HG03442 (cell line): ENCODE results near the gene GRIN1.

Source experiments
- ATAC-seq: cut with Tn5 transposase; IDR thresholded peaks from one replicate; pipeline ENCODE4 v1.9.1; 2021; ENCODE audit warnings: mild to moderate bottlenecking, moderate library complexity; ENCODE audit not compliant: unreplicated experiment

Gene GRIN1

DNA sequence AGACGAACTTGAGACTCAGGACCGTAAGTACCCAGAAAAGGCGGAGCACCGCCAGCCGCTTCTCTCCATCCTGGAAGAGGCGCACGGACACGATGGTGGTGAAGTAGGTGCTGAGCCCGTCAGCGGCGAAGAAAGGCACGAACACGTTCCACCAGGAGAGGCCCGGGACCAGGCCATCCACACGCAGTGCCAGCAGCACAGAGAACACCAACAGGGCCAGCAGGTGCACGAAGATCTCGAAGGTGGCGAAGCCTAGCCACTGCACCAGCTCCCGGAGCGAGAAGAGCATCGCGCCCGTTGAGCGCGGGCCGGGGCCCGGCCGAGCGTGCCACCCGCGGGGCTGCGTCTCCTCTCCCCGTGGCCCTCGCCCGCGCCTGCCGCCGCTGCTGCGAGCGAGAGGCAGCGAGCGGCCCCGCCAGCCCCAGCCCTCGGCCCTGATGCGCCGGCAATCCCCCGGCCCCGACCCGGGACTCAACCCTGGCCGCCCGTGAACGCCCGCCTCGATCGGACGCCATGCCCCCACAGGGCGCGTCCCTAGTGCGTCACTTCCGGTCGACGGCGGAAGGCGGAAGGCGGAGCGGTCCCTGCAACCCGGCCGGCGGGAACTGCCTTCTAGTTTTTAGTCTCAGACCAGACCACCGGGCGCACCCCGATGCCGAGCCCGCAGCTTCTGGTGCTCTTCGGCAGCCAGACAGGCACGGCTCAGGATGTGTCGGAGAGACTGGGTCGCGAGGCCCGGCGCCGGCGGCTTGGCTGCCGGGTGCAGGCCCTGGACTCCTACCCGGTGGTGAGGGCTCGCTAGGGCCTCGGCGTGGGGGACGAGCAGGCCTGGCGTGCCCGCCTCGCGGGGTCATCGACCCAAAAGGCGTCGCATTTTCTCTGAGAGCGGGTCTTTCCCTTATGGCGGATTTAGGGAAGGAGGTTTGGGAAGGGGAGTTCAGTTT lies 66.4 kb downstream of the GRIN1 start, which contains the start of the genes NDOR1 and TMEM203:
NDOR1 (plus strand) TSS at position 575 of the 944 bp plus-strand sequence; CDS start at position 653, 78 bp downstream.
TMEM203 (minus strand) TSS at position 523 of the 944 bp plus-strand sequence; CDS start at position 289, 234 bp downstream.
- ATAC-seq = peak; percentile 35

- no peak for ATAC-seq
These were observed 67.6 kb downstream of the GRIN1 start for GRCh38 chr9:137206602-137207001.

DNA sequence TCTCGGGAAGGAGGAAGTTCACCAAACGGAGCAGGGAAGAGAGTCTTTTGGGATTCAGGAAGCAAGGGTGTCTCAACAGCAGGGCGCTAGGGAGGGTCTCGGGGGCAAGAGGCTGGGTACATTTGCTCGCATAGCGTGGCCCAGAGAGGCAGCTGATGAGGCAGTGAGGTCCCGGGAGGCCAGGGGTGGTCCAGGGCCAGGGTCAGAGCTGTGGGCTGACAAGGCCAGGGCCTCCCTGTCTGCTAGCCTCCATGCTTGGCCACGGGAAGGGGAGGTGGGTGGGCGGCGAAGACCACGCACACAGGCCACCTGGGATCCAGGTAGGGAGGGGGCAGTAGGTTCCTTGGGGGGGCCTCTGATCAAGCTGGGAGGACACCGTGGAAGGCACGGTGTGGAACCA lies 72.6 kb downstream of the GRIN1 start:
- ATAC-seq = no peak

DNA sequence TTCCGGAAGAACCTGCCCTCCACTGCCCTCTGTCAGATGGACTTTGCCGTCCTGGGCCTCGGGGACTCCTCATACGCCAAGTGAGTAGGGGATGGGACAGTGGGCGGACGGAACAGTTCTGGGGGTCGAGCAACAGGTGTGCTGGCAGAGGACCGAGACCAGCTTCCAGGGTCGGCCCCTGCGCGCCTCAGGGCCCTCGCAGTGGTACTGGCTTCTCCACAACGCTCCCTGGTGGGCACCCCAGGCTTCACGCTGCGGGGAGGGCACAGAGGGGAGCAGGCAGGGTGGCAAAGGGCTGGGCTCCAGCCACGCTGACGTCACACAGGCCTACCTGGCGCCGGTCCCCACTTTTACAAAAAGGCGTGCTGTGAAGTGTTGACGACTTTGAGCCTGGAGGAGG lies 73.6 kb downstream of the GRIN1 start:
- ATAC-seq = no peak

- ATAC-seq = no peak
These were observed 74.5 kb downstream of the GRIN1 start for GRCh38 chr9:137213160-137214060.

DNA sequence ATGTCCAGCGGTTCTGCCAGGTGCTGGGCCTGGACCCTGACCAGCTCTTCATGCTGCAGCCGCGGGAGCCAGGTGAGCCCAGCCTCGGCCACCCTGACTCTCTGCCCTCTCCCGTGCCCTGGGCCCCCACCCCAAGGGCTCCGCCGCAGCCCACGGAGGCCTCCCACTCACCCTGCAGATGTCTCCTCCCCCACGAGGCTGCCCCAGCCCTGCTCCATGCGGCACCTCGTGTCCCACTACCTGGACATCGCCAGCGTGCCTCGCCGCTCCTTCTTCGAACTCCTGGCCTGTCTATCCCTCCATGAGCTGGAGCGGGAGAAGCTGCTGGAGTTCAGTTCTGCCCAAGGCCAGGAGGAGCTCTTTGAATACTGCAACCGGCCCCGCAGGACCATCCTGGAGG lies 75.7 kb downstream of the GRIN1 start:
- no peak for ATAC-seq

GRCh38 chr9:137215196-137215986 lies 76.4 kb downstream of the GRIN1 start:
- no peak for ATAC-seq

DNA sequence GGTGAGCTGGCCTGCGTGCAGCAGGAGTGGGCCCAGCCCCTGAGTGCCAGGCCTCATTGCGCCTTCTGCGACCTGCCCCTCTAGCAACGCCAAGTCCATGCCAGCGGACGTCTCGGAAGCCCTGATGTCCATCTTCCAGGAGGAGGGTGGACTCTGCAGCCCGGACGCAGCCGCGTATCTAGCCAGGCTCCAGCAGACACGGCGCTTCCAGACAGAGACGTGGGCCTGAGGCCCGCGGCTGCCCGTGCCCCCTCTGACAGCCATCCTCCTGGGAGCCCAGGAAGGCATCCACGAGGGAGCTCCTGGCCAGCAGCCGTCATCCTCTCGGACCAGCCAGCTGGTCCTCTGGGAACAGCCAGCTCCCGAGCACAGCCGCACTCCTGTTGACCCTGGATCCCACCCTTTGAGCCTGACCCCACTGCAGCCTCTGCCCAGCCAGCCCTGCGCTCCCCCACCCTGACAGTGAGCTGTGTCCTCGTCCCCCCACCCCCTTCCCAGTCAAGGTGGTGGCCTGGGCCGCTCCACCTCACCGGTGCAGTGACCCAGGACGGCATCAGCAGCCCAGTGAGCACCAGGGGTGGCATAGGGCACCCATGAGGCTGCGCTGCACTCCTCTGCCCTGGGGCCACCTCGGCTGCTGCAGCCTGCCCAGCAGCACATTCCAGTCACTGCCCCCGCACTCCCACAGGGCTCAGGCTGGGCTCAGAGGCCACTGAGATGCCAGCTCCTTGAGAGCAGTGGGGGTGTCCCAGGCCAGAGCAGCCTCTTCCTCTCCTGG lies 77.4 kb downstream of the GRIN1 start:
- ATAC-seq = no peak

- ATAC-seq = no peak
These were observed 78.6 kb downstream of the GRIN1 start for GRCh38 chr9:137217276-137218211.

- ATAC-seq = no peak
These were observed 79.3 kb downstream of the GRIN1 start for GRCh38 chr9:137218212-137218753.
